Activated naive CD4-positive, alpha-beta T cell (primary cell): ENCODE data around the gene IL36RN.

Experiments used
- DNase-seq, 4 experiments: peaks; one replicate each; lab custom pipeline; 2025; lab: John Stamatoyannopoulos, UW

Gene IL36RN

GRCh38 chr2:113058998-113059960 is at the start of gene IL36RN:
TSS of gene IL36RN (plus strand) at chr2:113059198. CDS start at chr2:113059439, 241 bp downstream.
- DNase-seq = no peak

GRCh38 chr2:113009622-113010021 is 49.4 kb upstream of the IL36RN start:
- no peak for DNase-seq

- no peak for DNase-seq
Measured at GRCh38 chr2:113010088-113010487, 48.9 kb upstream of the IL36RN start.

GRCh38 chr2:113011108-113011507 is 47.9 kb upstream of the IL36RN start:
- no peak for DNase-seq

GRCh38 chr2:113012436-113013335 is 46.3 kb upstream of the IL36RN start:
- DNase-seq = no peak

GRCh38 chr2:113013336-113013661 is 45.7 kb upstream of the IL36RN start:
- no peak for DNase-seq

- no peak for DNase-seq
Measured at GRCh38 chr2:113014067-113014466, 44.9 kb upstream of the IL36RN start.

GRCh38 chr2:113015042-113015441 is 44.0 kb upstream of the IL36RN start:
- no peak for DNase-seq

GRCh38 chr2:113015655-113016054 is 43.3 kb upstream of the IL36RN start:
- DNase-seq = no peak

- DNase-seq = no peak
Measured at GRCh38 chr2:113018509-113018908, 40.5 kb upstream of the IL36RN start.

- no peak for DNase-seq
Measured at GRCh38 chr2:113021312-113021711, 37.7 kb upstream of the IL36RN start.

- no peak for DNase-seq
Measured at GRCh38 chr2:113024764-113025163, 34.2 kb upstream of the IL36RN start.

- no peak for DNase-seq
Measured at GRCh38 chr2:113025737-113026136, 33.3 kb upstream of the IL36RN start.

GRCh38 chr2:113027691-113028090 is 31.3 kb upstream of the IL36RN start:
- DNase-seq = no peak

- no peak for DNase-seq
Measured at GRCh38 chr2:113028112-113028511, 30.9 kb upstream of the IL36RN start.

- no peak for DNase-seq
Measured at GRCh38 chr2:113032737-113033136, 26.3 kb upstream of the IL36RN start.

GRCh38 chr2:113034016-113034415 is 25.0 kb upstream of the IL36RN start:
- no peak for DNase-seq

GRCh38 chr2:113036763-113037162 is 22.2 kb upstream of the IL36RN start:
- no peak for DNase-seq

- DNase-seq = no peak
Measured at GRCh38 chr2:113038291-113038690, 20.7 kb upstream of the IL36RN start.

- no peak for DNase-seq
Measured at GRCh38 chr2:113039158-113039557, 19.8 kb upstream of the IL36RN start.

GRCh38 chr2:113039719-113040118 is 19.3 kb upstream of the IL36RN start:
- DNase-seq = no peak

GRCh38 chr2:113041871-113042270 is 17.1 kb upstream of the IL36RN start:
- no peak for DNase-seq

- no peak for DNase-seq
Measured at GRCh38 chr2:113046465-113046864, 12.5 kb upstream of the IL36RN start.
